AG10803 (cell line): ENCODE data around the gene IPCEF1.
"Not testable (repeated sequence)": the region's sequence is repeated elsewhere in the genome, so short reads cannot be mapped to it uniquely, and the experiment has no call there.

Experiments
- DNase-seq: peaks from one replicate; pipeline ENCODE4 v3.0.0; 2010; ENCODE audit warnings: low read depth
- H3K4me3 ChIP-seq: 2 replicates; pipeline ENCODE4 v1.5.1; 2011; ENCODE audit warnings: mild to moderate bottlenecking, low read length, control low read depth
- TF ChIP-seq, protein P1 (sequence below): conservative IDR thresholded peaks from 2 replicates; pipeline ENCODE4 v1.5.1; 2011; ENCODE audit warnings: mild to moderate bottlenecking, low read length, control low read depth, inconsistent platforms

IPCEF1 gene

DNA sequence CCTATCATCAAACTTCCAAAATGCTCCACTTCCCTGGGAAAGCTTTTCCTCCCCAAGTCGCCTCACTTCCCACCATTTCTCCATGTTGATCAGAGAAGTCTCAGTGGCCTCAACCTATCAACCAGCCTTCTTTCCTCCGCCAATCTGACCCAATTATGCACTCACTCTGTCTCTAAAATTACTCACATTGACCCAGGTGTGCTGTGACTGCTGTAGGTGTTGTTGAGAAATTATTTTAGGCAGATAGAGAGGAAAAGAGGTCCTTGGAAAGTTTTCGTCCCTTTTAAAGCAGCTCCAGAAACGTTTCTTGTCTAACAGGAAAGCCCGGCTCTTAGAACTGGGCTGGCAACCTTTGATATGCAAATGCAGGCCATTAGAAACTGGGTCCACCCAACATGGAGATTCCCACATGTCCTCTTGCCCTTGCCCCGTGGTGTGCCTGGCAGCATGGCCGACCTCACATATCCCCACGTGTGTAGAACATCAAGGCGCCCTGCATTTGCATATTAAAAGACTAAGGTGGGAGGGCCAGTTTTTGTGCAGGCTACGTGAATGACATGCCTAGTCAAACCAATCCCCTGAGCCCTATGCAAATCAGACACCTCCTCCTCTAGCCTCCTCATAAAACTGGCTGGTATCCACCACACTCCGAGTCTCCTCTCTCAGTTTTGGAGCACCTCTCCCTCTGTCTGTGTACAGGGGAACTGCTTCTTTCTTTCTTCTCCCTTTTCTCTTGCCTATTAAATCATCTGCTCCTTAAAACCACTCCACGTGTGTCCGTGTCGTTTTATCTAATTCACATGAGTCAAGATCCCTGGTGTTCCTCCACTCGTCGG, 12.9 kb downstream of the IPCEF1 start:
- no peak overlapping the region for H3K4me3 ChIP-seq
- DNase-seq, result peak; percentile 44
- TF ChIP-seq, protein P1, sequence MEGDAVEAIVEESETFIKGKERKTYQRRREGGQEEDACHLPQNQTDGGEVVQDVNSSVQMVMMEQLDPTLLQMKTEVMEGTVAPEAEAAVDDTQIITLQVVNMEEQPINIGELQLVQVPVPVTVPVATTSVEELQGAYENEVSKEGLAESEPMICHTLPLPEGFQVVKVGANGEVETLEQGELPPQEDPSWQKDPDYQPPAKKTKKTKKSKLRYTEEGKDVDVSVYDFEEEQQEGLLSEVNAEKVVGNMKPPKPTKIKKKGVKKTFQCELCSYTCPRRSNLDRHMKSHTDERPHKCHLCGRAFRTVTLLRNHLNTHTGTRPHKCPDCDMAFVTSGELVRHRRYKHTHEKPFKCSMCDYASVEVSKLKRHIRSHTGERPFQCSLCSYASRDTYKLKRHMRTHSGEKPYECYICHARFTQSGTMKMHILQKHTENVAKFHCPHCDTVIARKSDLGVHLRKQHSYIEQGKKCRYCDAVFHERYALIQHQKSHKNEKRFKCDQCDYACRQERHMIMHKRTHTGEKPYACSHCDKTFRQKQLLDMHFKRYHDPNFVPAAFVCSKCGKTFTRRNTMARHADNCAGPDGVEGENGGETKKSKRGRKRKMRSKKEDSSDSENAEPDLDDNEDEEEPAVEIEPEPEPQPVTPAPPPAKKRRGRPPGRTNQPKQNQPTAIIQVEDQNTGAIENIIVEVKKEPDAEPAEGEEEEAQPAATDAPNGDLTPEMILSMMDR, result peak; percentile 58

DNA sequence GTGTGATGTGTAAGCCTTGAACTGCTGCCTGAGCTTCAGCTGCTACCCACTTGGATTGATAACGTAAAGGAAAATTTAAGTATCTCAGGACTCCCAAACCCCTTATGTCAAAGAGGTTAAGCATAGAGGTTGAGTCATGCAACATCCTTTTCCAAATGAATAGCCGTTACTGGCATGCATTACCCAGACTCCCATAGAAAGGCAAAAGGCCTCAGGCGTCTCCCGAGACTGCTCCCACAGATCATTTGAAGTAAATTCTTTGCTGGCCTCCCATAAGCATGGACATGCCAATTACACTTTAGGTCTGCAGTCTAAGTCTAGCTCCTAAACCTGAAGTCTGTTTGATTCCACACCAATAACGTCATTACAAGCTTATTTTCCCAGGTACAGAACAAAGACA, 14.7 kb downstream of the IPCEF1 start:
- no peak for DNase-seq
- TF ChIP-seq, protein P1, result no peak
- no peak overlapping the region for H3K4me3 ChIP-seq

DNA sequence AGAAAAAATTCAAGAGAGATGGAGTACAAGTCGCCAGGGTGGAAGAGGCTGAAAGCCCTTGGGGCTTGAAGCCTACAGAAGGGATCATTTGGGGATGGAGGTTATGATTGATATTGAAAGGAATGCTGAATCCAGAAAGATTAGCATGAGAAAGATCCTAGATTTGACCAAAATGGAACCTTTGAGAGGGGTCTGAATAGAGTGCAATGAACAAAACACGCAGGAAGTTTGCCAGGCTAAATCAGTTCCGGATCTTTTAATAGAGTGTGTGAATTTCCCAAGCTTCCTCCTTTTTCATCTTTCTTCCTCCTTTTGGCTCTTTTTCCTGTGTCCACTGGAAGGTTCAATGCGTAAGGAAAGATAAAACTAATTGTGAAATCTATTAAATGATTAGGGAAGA, 15.3 kb downstream of the IPCEF1 start:
- DNase-seq, result no peak
- TF ChIP-seq, protein P1, result no peak
- no peak overlapping the region for H3K4me3 ChIP-seq

DNA sequence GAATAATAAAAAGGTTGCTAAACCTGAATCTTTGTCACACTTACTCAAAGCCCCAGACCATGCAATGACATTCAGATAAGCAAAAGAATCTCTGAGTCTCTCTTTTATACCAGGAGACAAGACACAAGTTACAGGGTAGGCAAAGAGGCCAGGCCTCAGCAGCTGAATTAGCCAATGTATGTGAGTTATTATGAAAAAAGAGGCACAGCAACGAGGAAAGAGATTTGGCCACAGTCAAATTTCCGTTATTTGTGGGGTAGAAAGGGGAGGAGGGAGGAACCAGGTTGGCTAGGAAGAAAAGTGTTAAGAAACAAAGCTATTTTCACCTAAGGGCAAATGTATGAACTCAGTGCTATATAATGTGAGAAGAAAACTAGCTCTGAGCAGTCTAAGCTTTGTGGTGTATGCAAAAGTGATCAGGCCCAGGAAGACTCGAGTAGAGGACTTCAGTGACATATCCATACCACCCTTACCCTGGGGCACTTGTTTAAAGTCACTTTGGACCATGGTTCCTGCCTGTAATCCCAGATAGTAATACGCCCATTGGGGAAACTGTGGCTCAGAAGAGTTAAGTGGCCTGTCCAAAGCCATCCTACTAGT, 19.1 kb downstream of the IPCEF1 start:
- TF ChIP-seq, protein P1, result no peak
- no peak for DNase-seq
- H3K4me3 ChIP-seq, result no peak overlapping the region

DNA sequence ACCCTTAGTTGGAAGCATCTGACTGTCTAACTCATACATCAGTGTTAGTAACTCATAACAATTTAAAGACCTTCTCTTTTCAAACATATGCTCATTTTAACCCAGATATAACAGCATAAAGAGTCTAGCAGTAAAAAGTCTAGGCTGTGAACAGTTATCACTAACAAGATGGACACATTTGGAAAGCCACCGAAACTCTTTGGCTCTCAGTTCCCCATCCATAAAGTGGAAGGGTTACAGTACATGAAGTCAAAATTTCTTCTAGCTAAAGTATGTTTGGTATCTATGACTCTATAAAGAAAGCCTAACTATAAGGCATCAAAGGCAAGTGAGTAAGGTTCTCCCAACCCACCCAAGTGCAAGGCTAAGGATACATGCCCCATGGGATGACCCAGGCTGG, 22.5 kb downstream of the IPCEF1 start:
- not testable (repeated sequence) for DNase-seq, H3K4me3 ChIP-seq

DNA sequence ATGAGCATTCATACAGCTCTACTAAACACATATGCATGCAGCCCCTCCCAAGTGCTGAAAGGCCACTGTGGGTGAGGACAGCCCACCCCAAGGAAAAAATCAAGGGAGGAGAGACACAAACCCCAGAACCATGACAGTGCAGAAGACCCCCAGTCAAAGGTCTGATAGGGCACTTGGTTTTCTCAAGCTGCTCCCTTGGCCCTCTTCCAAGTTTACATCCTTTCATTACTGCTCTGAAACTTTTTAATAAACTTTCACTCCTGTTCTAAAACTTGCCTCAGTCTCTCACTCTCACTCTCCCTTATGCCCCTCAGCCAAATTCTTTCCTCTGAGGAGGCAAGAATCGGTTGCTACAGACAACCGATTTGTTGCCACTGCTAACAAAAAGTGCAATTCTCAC, 24.9 kb downstream of the IPCEF1 start:
- no peak overlapping the region for H3K4me3 ChIP-seq
- TF ChIP-seq, protein P1, result no peak
- no peak for DNase-seq

DNA sequence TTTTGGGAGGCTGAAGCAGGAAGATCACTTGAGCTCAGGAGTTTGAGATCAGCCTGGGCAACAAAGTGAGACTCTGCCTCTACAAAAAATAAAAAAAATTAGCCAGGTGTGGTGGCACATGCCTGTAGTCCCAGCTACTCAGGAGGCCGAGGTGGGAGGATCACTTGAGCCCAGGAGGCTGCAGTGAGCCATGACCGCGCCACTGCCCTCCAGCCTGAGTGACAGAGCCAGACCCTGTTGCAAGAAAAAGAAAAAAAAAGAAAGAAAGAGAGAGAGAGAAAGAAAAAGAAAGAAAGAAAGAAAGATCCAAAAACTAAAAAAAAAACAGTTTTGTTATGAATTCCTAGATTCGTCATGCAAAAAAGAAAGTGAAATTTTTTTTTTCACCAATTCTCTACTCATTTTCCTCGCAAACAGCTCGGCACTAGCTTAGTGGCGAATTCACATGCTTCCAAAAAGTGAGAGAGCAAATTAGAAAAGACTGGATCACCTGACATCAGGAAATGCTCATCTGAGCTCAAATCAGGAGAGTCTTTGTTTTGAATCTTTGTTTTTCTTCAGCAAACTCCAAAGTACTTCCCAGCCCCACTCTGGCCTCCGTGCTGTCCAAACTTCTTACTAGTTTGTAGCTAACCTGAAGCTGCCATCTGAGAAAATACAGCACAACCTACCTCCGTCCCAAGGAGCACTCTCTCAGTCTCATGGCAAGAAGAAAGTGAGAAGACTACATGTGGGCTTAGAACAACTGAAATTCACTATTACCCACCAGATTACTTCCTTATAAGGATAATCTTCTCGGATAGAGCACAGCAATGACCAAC, 27.0 kb downstream of the IPCEF1 start:
- peak overlapping the region; percentile 40 for H3K4me3 ChIP-seq
- TF ChIP-seq, protein P1, result no peak
- no peak for DNase-seq

DNA sequence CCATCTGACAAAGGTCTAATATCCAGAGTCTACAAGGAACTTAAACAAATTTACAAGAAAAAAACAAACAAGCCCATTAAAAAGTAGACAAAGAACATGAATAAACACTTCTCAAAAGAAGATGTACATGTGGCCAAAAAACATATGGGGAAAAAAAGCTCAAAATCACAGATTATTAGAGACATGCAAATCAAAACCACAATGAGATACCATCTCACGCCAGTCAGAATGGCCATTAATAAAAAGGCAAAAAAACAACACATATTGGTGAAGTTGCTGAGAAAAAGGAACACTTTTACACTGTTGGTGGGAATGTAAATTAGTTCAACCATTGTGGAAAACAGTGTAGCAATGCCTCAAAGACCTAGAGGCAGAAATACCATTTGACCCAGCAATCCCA, 29.3 kb downstream of the IPCEF1 start:
- H3K4me3 ChIP-seq, DNase-seq: not testable (repeated sequence)
